Measurements from ENCODE around the gene RPS15.

Gene RPS15

DNA sequence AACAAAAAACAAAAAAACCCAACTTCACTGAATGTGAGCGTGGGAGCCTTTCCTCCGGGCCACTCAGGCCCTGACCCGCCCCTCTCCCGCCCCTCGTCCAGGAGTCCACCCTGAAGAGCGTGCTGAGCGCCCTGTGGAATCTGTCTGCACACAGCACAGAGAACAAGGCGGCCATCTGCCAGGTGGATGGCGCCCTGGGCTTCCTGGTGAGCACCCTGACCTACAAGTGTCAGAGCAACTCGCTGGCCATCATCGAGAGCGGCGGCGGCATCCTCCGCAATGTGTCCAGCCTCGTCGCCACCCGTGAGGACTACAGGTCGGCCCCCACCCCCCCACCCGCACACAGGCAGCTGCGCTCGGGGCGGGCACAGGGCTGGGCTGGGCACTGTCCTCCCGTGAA is 23.7 kb downstream of the RPS15 start:
- H3K27ac ChIP-seq (ENCODE audit: insufficient read depth in 1 of 2, low read depth in 1 of 2, low read length in 2 of 2, poor library complexity in 1 of 2, severe bottlenecking in 2 of 2) = no peak overlapping the region
- WGBS (ENCODE audit: insufficient coverage) = 96% methylated on average over 9 of the region's 24 CpGs
- H3K27me3 ChIP-seq (replicated peaks in 2 of 5; ENCODE audit: control insufficient read depth in 4 of 5, insufficient read depth in 5 of 5, low read length in 4 of 5) = peaks cover 0 to 54% (median 26%) of the 10 kb centered on the region in 5 experiments
- no peak for DNase-seq
- H3K4me3 ChIP-seq (ENCODE audit: control insufficient read depth in 1 of 7, extremely low read depth in 1 of 7, insufficient read depth in 4 of 7, low read depth in 2 of 7, low read length in 6 of 7) = no peak overlapping the region
- CTCF ChIA-PET = interaction anchor here (0.6 kb wide), 1 partner anchor 65 kb away, joined by 3 read pairs; no protein-coding TSS in a partner anchor
- H3K9me3 ChIP-seq (ENCODE audit: control extremely low read depth in 1 of 5, control insufficient read depth in 4 of 5, insufficient read depth in 2 of 5, low read depth in 1 of 5, low read length in 4 of 5) = no peaks in the 10 kb centered on the region
- POLR2A ChIA-PET = no interaction called here
- peaks cover 0 to 19% (median 10%) of the 10 kb centered on the region in 4 experiments for H3K4me1 ChIP-seq (ENCODE audit: control extremely low read depth in 1 of 4, control insufficient read depth in 4 of 4, insufficient read depth in 4 of 4, low read length in 3 of 4)
- H3K36me3 ChIP-seq (ENCODE audit: control insufficient read depth in 4 of 4, insufficient read depth in 4 of 4, low read length in 3 of 4) = peaks cover 0 to 3% (median 0%) of the 10 kb centered on the region in 4 experiments

DNA sequence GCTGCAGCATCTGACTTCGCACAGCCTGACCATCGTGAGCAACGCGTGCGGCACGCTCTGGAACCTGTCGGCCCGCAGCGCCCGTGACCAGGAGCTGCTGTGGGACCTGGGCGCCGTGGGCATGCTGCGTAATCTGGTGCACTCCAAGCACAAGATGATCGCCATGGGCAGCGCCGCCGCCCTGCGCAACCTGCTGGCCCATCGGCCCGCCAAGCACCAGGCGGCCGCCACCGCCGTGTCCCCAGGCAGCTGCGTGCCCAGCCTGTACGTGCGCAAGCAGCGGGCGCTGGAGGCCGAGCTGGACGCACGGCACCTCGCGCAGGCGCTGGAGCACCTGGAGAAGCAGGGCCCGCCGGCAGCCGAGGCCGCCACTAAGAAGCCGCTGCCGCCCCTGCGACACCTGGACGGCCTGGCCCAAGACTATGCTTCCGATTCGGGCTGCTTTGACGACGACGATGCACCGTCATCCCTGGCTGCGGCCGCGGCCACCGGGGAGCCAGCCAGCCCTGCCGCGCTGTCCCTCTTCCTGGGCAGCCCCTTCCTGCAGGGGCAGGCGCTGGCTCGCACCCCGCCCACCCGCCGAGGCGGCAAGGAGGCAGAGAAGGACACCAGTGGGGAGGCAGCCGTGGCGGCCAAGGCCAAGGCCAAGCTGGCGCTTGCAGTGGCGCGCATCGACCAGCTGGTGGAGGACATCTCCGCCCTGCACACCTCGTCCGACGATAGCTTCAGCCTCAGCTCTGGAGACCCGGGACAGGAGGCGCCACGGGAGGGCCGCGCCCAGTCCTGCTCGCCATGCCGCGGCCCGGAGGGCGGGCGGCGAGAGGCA is 27.2 kb downstream of the RPS15 start:
- peak overlapping the region in 2 of 7 experiments; percentile 11 to 50 for H3K4me3 ChIP-seq (ENCODE audit: control insufficient read depth in 1 of 7, extremely low read depth in 1 of 7, insufficient read depth in 4 of 7, low read depth in 2 of 7, low read length in 6 of 7)
- DNase-seq = peak; percentile 45 to 72 (median 59)
- CTCF ChIA-PET = interaction anchor here (1.1 to 5.0 kb wide), 8 partner anchors 7 to 360 kb away, joined by 3 to 35 read pairs (median 4); no protein-coding TSS in a partner anchor
- POLR2A ChIA-PET = interaction anchor here (0.6 to 0.7 kb wide), 2 partner anchors 10 to 26 kb away, joined by 4 to 6 read pairs; partner anchors contain the start of gene REEP6
- no peaks in the 10 kb centered on the region for H3K9me3 ChIP-seq (ENCODE audit: control extremely low read depth in 1 of 5, control insufficient read depth in 4 of 5, insufficient read depth in 2 of 5, low read depth in 1 of 5, low read length in 4 of 5)
- H3K27me3 ChIP-seq (replicated peaks in 2 of 5; ENCODE audit: control insufficient read depth in 4 of 5, insufficient read depth in 5 of 5, low read length in 4 of 5) = peaks cover 0 to 59% (median 21%) of the 10 kb centered on the region in 5 experiments
- no peaks in the 10 kb centered on the region for H3K36me3 ChIP-seq (ENCODE audit: control insufficient read depth in 4 of 4, insufficient read depth in 4 of 4, low read length in 3 of 4)
- 26% methylated on average over 80 of the region's 83 CpGs for WGBS (ENCODE audit: insufficient coverage)
- H3K4me1 ChIP-seq (ENCODE audit: control extremely low read depth in 1 of 4, control insufficient read depth in 4 of 4, insufficient read depth in 4 of 4, low read length in 3 of 4) = peaks cover 0 to 49% (median 34%) of the 10 kb centered on the region in 4 experiments
- no peak overlapping the region for H3K27ac ChIP-seq (ENCODE audit: insufficient read depth in 1 of 2, low read depth in 1 of 2, low read length in 2 of 2, poor library complexity in 1 of 2, severe bottlenecking in 2 of 2)

DNA sequence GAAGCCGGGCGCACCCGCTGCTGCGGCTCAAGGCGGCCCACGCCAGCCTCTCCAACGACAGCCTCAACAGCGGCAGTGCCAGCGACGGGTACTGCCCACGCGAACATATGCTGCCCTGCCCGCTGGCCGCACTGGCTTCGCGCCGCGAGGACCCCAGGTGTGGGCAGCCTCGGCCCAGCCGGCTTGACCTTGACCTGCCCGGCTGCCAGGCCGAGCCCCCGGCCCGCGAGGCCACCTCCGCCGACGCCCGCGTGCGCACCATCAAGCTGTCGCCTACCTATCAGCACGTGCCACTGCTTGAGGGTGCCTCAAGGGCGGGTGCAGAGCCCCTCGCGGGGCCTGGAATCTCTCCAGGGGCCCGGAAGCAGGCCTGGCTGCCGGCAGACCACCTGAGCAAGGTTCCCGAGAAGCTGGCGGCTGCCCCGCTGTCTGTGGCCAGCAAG is 27.8 kb downstream of the RPS15 start:
- Histone ChIP-seq H3K4me3 (ENCODE audit: control insufficient read depth in 1 of 7, extremely low read depth in 1 of 7, insufficient read depth in 4 of 7, low read depth in 2 of 7, low read length in 6 of 7) (no peak overlapping the region), H3K27ac (ENCODE audit: insufficient read depth in 1 of 2, low read depth in 1 of 2, low read length in 2 of 2, poor library complexity in 1 of 2, severe bottlenecking in 2 of 2) (no peak overlapping the region), H3K36me3 (ENCODE audit: control insufficient read depth in 4 of 4, insufficient read depth in 4 of 4, low read length in 3 of 4) (no peaks in the 10 kb centered on the region), H3K27me3 (replicated peaks in 2 of 5; ENCODE audit: control insufficient read depth in 4 of 5, insufficient read depth in 5 of 5, low read length in 4 of 5) (peaks cover 0 to 65% (median 24%) of the 10 kb centered on the region in 5 experiments), H3K9me3 (ENCODE audit: control extremely low read depth in 1 of 5, control insufficient read depth in 4 of 5, insufficient read depth in 2 of 5, low read depth in 1 of 5, low read length in 4 of 5) (no peaks in the 10 kb centered on the region), H3K4me1 (ENCODE audit: control extremely low read depth in 1 of 4, control insufficient read depth in 4 of 4, insufficient read depth in 4 of 4, low read length in 3 of 4) (peaks cover 0 to 55% (median 40%) of the 10 kb centered on the region in 4 experiments)
- POLR2A ChIA-PET = no interaction called here
- DNase-seq = no peak
- CTCF ChIA-PET = interaction anchor here (1.1 to 5.0 kb wide), 8 partner anchors 8 to 360 kb away, joined by 3 to 35 read pairs (median 4); no protein-coding TSS in a partner anchor
- WGBS (ENCODE audit: insufficient coverage) = 38% methylated on average over 40 of the region's 41 CpGs

DNA sequence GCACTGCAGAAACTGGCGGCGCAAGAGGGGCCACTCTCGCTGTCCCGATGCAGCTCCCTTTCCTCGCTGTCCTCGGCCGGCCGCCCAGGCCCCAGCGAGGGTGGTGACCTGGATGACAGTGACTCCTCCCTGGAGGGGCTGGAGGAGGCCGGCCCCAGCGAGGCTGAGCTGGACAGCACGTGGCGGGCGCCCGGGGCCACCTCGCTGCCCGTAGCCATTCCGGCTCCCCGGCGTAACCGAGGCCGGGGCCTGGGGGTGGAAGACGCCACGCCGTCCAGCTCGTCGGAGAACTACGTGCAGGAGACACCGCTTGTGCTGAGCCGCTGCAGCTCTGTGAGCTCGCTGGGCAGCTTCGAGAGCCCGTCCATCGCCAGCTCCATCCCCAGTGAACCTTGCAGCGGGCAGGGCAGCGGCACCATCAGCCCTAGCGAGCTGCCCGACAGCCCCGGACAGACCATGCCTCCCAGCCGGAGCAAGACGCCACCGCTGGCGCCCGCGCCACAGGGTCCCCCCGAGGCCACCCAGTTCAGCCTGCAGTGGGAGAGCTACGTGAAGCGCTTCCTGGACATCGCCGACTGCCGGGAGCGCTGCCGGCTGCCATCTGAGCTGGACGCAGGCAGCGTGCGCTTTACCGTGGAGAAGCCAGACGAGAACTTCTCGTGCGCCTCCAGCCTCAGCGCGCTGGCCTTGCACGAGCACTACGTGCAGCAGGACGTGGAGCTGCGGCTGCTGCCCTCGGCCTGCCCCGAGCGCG is 28.4 kb downstream of the RPS15 start:
- Histone ChIP-seq H3K36me3 (ENCODE audit: control insufficient read depth in 4 of 4, insufficient read depth in 4 of 4, low read length in 3 of 4) (no peaks in the 10 kb centered on the region), H3K9me3 (ENCODE audit: control extremely low read depth in 1 of 5, control insufficient read depth in 4 of 5, insufficient read depth in 2 of 5, low read depth in 1 of 5, low read length in 4 of 5) (no peaks in the 10 kb centered on the region), H3K27ac (ENCODE audit: insufficient read depth in 1 of 2, low read depth in 1 of 2, low read length in 2 of 2, poor library complexity in 1 of 2, severe bottlenecking in 2 of 2) (no peak overlapping the region), H3K4me1 (ENCODE audit: control extremely low read depth in 1 of 4, control insufficient read depth in 4 of 4, insufficient read depth in 4 of 4, low read length in 3 of 4) (peaks cover 0 to 61% (median 44%) of the 10 kb centered on the region in 4 experiments), H3K27me3 (replicated peaks in 2 of 5; ENCODE audit: control insufficient read depth in 4 of 5, insufficient read depth in 5 of 5, low read length in 4 of 5) (peaks cover 0 to 71% (median 29%) of the 10 kb centered on the region in 5 experiments), H3K4me3 (ENCODE audit: control insufficient read depth in 1 of 7, extremely low read depth in 1 of 7, insufficient read depth in 4 of 7, low read depth in 2 of 7, low read length in 6 of 7) (peak overlapping the region in 2 of 7 experiments; percentile 27 to 36)
- WGBS (ENCODE audit: insufficient coverage) = 26% methylated on average over 69 of the region's 70 CpGs
- ChIA-PET CTCF (interaction anchor here (1.1 to 5.0 kb wide), 6 partner anchors 9 to 38 kb away, joined by 3 to 35 read pairs (median 8); no protein-coding TSS in a partner anchor), POLR2A (no interaction called here)
- DNase-seq = no peak

DNA sequence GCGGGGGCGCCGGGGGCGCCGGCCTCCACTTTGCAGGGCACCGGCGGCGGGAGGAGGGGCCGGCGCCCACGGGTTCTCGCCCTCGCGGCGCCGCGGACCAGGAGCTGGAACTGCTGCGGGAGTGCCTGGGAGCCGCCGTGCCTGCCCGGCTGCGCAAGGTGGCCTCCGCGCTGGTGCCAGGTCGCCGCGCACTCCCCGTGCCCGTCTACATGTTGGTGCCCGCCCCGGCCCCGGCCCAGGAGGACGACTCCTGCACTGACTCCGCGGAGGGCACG is 29.0 kb downstream of the RPS15 start:
- Histone ChIP-seq H3K4me3 (ENCODE audit: control insufficient read depth in 1 of 7, extremely low read depth in 1 of 7, insufficient read depth in 4 of 7, low read depth in 2 of 7, low read length in 6 of 7) (peak overlapping the region in 2 of 7 experiments; percentile 27 to 36), H3K4me1 (ENCODE audit: control extremely low read depth in 1 of 4, control insufficient read depth in 4 of 4, insufficient read depth in 4 of 4, low read length in 3 of 4) (peaks cover 0 to 66% (median 45%) of the 10 kb centered on the region in 4 experiments)
- POLR2A ChIA-PET = no interaction called here

DNA sequence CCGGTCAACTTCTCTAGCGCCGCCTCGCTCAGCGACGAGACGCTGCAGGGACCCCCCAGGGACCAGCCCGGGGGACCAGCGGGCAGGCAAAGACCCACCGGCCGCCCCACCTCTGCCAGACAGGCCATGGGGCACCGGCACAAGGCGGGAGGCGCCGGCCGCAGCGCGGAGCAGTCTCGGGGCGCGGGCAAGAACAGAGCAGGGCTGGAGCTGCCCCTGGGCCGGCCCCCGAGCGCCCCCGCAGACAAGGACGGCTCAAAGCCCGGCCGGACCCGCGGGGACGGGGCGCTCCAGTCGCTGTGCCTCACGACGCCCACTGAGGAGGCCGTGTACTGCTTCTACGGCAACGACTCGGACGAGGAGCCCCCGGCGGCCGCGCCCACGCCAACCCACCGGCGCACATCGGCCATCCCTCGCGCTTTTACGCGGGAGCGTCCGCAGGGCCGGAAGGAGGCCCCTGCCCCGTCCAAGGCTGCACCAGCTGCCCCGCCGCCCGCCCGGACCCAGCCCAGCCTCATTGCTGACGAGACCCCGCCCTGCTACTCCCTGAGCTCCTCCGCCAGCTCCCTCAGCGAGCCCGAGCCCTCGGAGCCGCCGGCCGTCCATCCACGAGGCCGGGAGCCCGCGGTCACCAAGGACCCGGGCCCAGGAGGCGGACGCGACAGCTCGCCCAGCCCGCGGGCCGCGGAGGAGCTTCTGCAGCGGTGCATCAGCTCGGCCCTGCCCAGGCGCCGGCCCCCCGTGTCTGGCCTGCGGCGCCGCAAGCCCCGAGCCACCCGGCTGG is 29.5 kb downstream of the RPS15 start:
- Histone ChIP-seq H3K9me3 (ENCODE audit: control extremely low read depth in 1 of 5, control insufficient read depth in 4 of 5, insufficient read depth in 2 of 5, low read depth in 1 of 5, low read length in 4 of 5) (no peaks in the 10 kb centered on the region), H3K36me3 (ENCODE audit: control insufficient read depth in 4 of 4, insufficient read depth in 4 of 4, low read length in 3 of 4) (no peaks in the 10 kb centered on the region), H3K27ac (ENCODE audit: insufficient read depth in 1 of 2, low read depth in 1 of 2, low read length in 2 of 2, poor library complexity in 1 of 2, severe bottlenecking in 2 of 2) (no peak overlapping the region), H3K4me3 (ENCODE audit: control insufficient read depth in 1 of 7, extremely low read depth in 1 of 7, insufficient read depth in 4 of 7, low read depth in 2 of 7, low read length in 6 of 7) (peak overlapping the region in 2 of 7 experiments; percentile 36), H3K4me1 (ENCODE audit: control extremely low read depth in 1 of 4, control insufficient read depth in 4 of 4, insufficient read depth in 4 of 4, low read length in 3 of 4) (peaks cover 0 to 66% (median 45%) of the 10 kb centered on the region in 4 experiments), H3K27me3 (replicated peaks in 2 of 5; ENCODE audit: control insufficient read depth in 4 of 5, insufficient read depth in 5 of 5, low read length in 4 of 5) (peaks cover 0 to 81% (median 33%) of the 10 kb centered on the region in 5 experiments)
- DNase-seq = no peak
- ChIA-PET POLR2A (no interaction called here), CTCF (interaction anchor here (3.2 to 5.0 kb wide), 2 partner anchors 10 to 14 kb away, joined by 15 to 35 read pairs; no protein-coding TSS in a partner anchor)
- 3% methylated on average over 91 of the region's 92 CpGs for WGBS (ENCODE audit: insufficient coverage)

More for the DNA sequence above, 29.0 kb downstream of the RPS15 start:
- CTCF ChIA-PET = interaction anchor here (3.2 to 5.0 kb wide), 2 partner anchors 9 to 14 kb away, joined by 15 to 35 read pairs; no protein-coding TSS in a partner anchor
- no peak overlapping the region for H3K27ac ChIP-seq (ENCODE audit: insufficient read depth in 1 of 2, low read depth in 1 of 2, low read length in 2 of 2, poor library complexity in 1 of 2, severe bottlenecking in 2 of 2)
- no peak for DNase-seq
- no peaks in the 10 kb centered on the region for H3K36me3 ChIP-seq (ENCODE audit: control insufficient read depth in 4 of 4, insufficient read depth in 4 of 4, low read length in 3 of 4)
- no peaks in the 10 kb centered on the region for H3K9me3 ChIP-seq (ENCODE audit: control extremely low read depth in 1 of 5, control insufficient read depth in 4 of 5, insufficient read depth in 2 of 5, low read depth in 1 of 5, low read length in 4 of 5)
- 1% methylated on average over 29 of the region's 36 CpGs for WGBS (ENCODE audit: insufficient coverage)
- H3K27me3 ChIP-seq (replicated peaks in 2 of 5; ENCODE audit: control insufficient read depth in 4 of 5, insufficient read depth in 5 of 5, low read length in 4 of 5) = peaks cover 0 to 76% (median 33%) of the 10 kb centered on the region in 5 experiments
